ENCODE results near the gene SLC4A2.

The SLC4A2 gene

DNA sequence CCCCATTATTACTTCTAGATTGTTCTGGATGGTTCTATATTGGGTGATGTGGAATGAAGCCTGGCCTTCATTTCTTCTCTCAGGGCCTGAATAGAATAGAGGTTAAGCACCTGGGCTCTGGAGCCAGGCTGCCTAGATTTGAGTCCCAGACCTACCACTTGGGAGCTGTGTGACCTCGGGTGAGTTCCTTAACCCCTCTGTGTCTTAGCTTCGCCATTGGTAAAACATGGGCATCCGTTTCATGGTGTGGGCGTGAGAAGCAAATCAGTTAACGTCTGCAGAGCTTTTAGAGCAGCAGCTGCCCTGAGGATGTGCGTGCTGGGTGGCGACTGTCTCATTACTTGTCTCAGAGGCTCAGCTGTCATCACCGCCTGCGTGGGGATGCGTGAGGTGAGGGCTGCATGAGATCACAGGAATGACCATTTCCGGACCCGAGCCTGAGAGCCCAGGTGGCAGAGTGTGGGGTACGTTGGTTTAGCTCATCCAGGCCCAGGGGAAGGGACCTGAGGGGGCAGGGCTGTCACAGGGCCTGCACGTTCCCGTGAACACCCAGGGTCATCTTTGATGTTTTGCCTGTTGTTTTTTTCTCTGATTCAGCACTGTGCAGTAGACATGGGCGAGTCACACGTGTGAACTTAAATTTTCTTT is 36.6 kb downstream of the SLC4A2 start:
- DNase-seq, result no peak

DNA sequence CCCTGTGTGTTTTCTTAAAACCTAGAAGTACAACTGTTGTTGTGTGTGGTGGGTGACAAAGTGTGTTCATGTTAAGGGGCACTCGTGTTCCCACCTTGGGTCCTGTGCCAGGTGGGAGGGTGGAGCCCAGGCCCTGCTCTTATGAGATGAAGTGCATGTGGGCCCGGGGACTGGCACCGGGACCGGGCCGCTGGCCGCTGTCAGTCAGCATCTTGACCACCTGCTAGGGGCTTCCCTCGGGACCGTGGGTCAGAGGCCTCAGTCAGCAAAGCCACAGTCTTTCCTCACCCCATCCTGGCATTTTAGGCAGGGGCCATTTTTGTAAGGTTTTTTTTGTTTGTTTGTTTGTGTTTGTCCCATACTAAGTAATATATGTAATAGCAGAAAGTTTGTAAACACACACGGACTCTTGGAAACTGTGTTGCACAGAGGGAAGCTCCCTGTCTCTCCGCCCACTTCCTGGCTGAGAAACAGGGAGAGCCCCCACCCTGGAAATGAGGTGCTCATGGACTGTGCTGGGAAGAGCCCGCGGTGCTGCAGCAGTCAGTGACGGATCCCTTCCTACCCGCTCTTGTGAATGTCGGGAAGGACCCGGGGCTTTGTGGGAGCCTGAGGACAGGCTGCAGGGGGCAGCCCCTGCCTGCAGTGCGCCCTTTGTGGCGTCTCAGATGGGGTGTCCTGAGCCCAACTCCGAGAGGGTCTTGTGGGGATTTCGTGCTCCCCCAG is 40.3 kb downstream of the SLC4A2 start:
- DNase-seq, result no peak

DNA sequence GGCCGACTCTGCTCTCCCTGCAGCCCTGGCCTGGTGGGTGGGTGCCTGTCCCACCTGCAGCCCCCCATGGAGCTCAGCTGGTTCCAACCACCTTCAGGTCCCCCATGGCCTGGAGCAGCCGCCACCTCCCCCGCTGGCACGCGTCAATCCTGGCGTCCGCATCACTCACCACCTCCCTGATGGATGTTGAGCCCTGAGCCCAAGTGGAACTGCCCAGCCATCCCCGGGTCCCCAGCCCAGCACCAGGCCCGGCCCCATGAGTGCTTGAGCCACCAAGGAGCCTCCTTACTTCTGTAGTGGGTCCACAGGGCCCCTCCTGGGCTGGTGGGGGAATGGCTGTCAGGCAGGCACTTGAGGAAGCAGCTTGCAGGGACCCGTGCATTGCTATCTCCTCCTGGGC is 41.5 kb downstream of the SLC4A2 start:
- no peak for DNase-seq

DNA sequence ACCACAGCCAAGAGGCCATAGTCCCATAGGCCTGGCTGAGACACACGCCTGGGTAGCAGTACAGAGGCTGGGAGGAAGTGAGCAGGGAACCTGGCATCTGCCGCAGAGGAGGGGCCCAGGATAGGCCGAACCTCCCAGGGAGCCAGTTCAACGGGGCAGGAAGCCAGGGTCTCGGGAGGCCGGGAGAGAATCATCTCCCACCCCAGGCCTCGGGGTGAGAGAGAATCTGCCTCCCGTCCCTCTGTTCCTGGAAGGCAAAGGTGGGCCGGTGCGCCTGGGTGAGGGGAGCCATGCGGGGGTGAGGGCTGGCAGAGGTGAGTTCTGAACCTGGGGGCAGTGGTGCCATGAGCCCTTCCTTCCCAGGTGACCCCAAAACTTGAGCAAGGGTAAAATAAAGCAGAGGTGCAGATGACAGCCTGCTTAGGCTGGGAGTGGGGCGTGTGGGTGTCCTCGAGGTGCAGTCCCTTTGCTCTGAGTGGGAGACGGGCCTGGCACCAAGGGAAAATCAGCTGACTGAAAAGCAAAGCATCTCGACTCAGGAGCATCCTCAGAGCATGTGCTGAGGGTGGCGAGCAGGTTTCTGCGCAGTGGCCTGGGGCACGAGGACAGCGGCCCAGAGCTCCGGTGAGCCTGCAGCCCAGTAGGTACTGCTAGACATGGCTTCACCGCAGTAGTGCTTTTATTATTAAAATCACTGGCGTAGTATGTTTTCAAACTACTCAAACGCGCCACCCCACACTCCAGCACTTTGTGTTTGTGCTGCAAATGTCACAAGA is 42.4 kb downstream of the SLC4A2 start:
- no peak for DNase-seq

DNA sequence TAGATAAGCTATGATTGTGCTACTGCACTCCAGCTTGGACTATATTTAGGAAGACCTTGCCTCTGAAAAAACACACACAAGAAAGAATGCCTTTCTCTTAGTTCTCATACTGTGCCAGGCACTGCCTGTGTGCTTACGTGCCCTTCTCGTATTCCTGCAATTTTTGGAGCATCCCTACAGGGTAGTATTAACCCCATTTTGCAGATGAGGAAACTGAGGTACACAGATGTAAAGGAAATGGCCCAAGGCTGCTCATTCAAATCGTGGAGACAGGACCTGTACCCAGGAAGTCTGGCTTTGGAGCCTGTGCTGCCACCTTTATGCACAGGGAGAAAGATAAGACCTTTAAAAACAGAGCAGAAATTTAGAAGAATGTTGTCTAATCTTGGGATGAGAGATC is 43.6 kb downstream of the SLC4A2 start:
- DNase-seq, result no peak

DNA sequence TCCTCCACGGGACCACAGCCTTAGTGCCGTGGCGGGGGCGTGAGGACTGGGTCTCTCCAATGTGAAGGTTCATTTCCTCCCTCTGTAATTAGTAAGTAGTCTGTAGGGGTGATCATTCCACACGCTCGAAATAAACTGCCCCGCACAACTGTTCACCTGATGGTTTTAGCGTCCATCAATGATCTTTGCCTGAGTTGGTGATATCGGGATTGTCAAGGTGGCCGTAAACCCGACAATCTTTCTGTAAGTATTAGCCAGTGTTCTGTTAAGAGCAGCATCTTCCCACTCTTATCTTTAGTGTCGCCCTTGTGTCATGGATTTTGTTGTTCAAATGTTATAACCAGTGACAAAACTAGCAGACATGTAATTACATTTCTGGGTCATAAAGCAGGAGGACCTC is 44.6 kb downstream of the SLC4A2 start:
- DNase-seq, result no peak

DNA sequence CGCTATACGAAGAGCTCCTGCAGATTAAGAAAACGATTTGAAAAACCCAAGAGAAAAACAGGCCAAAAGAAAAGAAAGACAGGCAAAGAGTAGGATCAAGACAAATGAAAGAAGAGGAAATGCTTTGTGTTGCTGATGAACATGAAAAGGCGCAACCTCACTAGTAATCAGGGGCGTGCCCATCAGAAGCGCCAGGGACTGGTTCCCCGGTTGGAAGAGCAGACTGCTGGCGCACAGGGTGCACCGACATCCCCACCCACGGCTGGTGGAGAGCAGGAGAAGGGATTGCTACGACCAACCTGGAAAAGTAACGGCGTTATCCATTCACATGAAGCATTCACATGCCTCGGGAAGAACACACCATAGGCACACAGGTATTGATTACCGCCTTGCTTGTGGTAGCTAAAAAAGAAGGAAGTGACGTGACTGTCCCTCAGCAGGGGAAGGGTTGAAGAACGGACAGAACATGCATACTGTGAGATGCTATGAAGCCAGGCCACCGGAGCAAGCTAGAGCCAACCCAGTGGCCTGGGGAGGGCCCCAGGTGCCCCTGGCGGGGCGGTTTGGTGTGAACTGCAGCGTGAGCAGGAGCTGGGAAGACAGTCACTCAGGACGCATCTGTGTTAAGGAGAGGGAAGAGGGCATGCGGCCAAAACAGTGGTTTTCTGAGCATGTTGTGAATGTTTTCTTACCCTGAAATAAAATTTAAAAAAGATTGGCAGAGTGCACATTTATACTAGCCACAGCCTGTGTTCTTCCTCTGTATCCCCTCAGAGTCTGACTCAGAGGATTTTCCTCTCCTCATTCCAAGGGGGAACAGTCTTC is 45.2 kb downstream of the SLC4A2 start:
- no peak for DNase-seq

DNA sequence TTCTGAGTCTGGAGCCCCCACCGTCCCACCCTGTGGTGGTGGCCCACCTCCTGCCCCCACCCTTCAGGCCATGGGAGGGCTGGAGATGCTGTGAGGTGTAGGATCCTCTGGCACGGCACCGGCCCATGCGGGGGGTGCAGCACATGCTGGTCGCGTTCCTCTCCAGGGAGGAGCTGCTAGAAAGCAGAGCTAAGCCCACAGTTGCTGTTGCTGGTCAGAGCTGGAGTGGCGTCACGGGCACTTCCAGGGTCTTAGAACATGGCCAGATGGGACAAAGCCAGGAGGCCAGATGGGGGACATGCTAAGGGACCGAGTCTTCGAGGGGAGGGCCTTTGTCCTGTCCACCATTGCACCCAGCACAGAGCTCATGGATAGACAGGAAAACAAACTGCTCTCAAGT is 48.5 kb downstream of the SLC4A2 start:
- DNase-seq, result no peak

DNA sequence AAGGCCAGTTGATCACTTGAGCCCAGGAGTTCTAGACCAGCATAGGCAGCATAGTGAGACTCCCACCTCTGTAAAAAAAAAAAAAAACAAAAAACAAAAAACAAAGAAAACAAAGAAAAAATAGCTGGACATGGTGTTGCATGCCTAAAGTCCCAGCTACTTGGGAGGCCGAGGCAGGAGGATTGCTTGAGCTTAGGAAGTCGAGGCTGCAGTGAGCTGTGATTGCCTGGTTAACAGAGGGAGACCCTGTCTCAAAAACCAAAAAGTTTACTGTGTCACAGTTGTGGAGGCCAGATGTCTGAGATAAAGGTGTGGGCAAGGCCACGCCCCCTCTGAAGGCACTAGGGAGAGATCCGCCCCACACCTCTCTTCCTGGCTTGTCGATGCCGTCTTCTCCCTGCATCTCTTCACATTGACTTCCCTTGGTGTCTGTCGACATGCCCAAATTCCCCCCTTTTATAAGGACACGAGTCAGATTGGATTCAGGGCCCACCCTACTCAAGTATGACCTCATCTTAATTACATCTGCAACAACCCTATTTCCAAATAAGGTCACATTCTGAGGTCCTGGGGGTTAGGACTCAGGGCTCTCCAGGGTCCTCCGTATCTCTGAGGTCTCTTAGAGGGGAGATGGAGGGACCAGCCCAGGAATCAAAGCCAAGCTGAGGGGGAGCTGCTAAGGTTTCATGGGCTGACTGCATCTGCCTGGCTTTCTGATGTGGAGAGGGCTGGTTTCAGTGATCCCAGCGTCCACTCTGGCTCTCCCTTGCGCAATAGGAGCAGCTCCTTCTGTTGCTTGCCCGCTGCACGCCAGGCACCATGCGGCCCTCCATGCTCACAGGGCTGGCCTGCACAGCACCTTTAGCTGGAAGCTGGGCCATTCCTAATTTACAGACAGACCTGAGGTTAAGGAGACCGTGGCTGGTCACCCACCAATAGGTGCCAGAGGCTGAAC is 50.0 kb downstream of the SLC4A2 start:
- no peak for DNase-seq

DNA sequence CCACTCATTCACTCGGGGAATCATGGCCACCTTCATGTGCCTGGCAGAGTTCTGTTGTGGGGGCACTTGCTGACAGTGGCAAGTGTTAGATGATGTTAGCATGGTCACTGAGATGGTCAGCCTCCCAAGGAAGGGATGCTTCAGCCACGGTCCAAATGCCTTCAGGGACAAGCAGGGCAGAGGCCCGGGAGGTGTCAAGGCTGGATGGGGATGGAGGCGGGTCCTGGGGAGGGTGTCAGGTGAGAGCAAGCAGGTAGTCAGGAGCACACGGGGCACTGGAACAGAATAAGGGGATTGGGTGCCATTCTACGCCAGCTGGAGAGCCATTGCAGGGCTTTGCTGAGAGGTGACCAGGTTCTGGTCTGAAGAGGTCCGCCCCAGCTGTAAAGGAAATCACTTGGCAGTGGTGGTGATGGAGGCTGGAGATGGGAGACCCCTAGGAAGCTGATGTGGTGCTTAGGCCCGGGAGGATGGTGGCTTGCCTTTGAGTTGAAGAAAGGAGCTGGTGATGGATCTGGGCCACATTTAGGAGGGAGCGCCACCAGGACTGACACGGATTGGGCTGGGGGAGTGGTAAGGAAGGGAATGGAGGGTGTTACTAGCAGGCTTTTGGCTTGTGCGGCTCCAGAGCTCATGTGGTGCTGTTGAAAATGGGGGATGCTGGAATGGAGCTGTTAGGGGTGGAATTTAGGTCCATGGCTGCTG is 51.0 kb downstream of the SLC4A2 start:
- DNase-seq, result no peak

DNA sequence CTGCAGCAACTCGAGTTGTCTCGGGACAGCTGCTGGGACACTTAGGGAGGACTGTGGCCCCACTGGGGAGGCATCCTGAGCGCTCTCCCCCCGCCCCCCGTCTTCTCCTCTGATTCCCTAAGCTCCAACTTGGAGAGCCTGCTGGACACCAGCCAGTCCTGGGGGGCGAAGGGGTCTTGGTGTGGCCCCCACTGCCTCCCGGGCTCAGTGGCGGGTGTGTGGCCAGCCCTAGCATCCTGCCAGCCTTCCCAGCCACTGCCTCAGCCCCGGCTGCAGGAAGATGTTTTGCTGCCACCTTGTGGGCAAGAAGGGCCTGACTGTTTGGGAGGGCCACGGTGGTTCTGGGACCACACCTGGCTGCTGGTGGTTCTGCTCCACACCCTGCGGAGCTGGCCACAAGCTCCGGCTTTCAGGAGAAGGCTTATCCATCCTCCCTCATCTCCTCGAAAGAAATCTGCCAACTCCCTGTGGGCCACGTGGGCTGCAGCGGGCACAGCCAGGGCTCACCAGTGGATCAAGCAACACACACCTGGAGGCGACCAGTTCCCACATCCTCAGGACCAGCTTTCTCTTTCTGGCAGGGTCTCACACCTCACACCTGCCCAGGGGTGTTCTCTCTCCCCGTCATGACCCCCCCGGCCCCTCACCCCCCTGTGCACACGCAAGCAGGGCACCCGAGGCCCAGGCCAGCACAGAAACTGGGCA is 51.7 kb downstream of the SLC4A2 start:
- peak; percentile 63 for DNase-seq

DNA sequence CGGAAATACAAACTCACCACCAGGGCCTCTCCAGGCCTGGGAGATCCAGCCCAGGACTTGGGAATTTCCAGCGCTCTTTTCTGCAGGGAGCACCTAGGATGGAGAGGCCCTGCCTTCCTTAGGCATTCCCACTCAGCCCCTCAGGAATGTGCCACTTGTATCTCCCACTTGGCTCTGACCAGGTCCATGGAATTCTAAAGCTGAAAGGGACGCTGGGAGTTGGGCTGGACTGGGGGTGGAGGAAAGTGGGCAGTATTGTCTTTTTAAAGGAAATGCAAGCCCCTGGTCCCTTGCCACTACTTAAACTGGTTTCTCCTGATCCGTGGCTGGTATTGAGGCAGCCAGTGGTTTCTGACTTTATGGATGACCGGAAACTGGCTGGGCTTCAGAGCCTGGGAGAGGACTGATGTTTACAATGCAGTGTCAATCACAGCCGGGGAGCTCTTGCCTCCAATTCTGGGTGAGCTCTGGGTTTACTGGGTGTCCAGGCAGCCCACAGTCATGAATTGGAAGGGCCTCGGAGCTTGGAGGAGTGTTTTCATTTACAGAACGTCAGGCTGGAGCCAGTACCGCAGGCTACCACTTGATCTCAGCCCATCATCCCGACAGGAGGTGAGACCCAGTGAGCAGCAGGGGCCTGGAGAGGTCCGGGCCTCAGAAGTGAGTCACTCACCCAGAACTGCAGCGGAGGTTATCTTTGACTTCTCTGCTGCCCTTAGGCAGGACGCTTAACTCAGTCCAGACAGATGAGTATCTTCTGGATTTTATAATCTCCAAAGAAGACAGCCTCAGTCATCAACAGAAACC is 54.2 kb downstream of the SLC4A2 start:
- DNase-seq, result no peak

DNA sequence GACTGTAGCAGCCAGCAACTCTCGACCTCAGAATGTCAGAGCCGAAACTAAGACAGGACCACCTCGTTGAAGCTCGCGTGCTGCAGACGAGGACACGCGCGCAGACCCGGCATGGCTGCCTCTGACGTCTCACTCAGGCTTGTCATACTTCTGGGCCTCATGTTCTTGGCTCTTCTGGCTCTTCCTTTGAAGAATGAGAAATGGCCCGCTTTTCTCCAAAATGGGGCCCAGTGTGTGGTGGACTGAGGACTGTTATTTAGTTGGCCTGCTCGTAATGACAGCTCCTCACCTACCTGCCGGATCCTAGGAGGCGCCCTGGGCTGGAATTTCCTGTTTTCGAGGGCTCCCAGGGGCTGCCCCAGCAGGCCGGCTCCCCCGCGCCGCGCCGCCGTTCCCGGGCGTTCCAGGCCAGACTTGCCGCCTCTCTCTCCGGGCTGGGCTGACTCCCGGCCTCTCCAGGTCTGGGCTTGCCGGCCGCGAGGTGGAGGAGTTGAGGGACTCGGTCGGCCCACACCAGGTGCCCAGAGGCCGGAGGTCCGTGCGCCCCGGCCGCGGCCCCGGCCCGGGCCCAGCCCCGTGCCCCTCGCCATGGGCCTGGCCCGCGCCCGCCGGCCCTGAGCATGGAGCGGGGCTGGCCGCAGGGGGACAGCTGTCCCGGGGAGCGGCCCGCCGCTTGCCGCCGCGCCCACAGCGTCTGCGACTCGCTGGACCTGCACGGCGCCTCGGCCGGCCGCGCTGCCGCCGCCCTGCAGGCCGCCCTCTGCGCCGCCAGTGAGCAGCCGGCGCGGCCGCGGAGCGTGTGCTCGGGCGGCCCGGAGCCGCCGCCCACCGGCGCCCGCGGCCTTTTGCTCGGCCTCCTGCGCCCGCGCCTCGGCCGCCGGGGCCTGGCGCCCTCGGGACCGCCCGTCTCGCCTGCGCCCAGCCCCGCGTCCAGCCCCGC is 55.0 kb downstream of the SLC4A2 start:
- DNase-seq, result no peak

DNA sequence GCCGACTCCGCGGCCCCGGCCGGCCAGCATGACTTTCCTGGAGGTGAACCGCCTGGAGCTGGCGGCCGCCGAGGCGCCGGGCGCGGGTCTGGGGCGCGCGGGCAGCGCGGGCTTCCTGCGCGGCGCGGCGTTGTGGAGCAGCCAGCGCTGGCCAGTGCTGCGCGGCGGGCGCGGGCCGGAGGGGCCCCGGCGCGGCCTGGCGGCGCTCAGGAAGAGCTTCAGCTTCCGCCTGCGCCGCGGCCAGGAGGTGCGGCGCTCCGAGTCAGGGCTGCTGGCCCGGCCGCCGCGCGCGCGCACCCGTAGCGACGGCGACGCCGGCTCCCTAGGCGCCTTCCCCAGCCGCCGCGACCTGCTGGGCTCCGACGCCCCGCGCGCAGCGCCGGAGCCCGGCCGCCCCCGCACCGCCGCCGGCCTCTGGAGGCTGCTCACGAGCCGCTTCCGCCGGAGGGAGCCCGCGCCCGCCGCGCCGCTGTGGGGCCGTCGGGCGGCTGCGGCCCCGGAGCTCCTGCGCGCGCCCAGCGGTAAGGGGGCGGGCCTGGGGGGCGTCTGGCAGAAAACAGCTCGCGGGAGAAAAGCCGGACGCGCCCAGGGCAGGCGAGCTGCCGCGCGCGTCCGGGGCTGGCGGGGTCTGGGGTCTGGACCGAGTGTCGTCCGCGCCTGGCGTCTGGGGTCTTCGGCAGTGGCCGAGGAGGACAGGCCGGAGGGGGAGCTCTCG is 55.9 kb downstream of the SLC4A2 start:
- no peak for DNase-seq

DNA sequence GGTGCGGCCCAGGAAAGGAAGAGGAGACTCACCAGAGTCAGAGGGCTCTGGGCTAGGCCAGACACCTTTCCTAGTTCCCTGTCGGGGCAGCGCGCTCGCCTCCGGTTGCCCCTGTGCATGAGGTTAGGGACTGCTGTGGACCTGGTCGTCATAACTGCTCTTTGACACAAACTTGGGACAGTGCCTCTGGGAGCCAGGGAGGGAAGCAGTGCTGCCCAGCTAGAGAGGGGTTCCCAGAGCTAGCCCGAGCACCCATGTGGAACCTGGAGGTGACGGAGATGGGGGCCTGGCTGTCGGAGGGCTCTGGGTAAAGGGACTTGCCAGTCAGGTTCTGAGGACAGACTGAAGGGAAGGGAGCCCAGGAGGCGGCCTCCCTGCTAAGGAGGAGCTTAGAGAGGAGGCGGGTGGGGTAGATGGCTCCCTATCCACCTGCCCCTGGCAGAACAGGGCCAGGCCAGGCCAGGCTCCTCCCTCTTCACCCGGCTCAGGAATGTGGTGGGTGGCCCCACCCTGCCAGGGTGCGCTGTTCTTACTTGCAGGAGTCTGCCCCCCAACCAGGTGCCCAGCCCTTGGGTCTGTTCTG is 56.5 kb downstream of the SLC4A2 start:
- no peak for DNase-seq

DNA sequence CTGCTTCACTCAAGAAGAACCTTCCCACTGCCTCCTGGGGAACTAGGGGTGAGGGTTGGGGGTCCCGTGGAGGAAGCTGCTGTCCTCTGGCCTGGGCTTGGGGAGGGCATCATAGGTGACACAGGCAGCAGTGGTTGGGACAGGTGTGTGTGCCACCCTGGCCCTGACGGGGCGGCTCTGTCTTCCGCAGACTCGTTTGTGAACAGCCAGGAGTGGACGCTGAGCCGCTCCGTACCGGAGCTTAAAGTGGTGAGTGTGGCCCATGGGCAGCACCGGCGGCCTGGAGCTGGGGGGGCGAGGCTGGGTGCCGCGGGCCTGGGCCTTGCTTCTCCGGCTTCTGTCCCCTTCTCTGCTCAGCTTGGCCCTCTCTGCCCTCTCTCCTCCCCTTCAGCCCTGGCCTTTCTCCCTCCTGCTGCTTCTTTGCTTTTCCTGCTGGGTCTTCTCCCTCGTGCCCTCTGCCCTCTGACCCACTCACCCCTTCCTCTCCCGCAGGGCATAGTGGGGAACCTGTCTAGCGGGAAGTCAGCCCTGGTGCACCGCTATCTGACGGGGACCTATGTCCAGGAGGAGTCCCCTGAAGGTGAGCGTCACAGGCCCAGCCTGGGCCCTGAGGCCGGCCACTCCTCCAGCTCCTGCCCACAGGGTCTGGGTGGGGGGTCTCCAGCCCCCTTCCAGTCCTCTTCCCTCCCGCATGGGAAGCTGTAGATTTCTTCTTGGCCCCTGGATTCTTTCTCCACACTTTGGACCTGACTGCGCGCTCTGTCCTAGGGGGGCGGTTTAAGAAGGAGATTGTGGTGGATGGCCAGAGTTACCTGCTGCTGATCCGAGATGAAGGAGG is 57.4 kb downstream of the SLC4A2 start:
- no peak for DNase-seq

DNA sequence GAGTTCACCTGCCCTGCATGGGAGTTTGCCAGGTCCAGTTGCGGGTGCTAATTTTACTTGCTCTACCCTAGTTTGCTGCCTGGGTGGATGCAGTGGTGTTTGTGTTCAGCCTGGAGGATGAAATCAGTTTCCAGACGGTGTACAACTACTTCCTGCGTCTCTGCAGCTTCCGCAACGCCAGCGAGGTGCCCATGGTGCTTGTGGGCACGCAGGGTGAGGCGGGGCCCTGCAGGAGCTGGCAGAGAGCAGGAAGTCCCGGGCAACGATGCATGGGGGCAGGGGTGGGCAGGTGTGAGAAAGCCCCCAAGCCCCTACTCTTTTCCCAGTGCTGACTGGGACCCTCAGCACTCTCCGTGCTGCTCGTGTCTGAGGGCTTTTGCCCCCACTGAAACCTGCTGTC is 58.2 kb downstream of the SLC4A2 start:
- DNase-seq, result peak; percentile 58

Data from activated effector memory CD4-positive, alpha-beta T cell treated with Interleukin-2 at 50 U/mL for 16 hours (primary cell).